Frontal cortex (tissue), 4 donors: ENCODE data around the gene FARP1. TPM values are rescaled to one million over a fixed set of nuclear protein-coding genes. Genes with fewer than 3 reads are reported as not detected.
"Not testable (repeated sequence)": the region's sequence is repeated elsewhere in the genome, so short reads cannot be mapped to it uniquely, and the experiment has no call there.

Source experiments
- DNase-seq, 2 donors: peaks; one replicate each; pipeline ENCODE4 v3.0.0; 2012; ENCODE audit warnings: low spot score in 2 of 2
- FAIRE-seq: peaks from 2 replicates; lab custom pipeline; 2012; peaks lifted over from hg19 to GRCh38; lab: Jason Lieb, UNC
- total RNA-seq: library from RNA; depleted of rRNA; stranded (reverse); fragments of >200 nt; gene quantifications from one replicate; pipeline ENCODE4 v1.2.3, GENCODE V29; 2014
- donor health status: control.
- donor health status: control.
- donor health status: control.

FARP1 gene
- total RNA-seq, 1 donor from 2014 or later: 92.5 TPM

DNA sequence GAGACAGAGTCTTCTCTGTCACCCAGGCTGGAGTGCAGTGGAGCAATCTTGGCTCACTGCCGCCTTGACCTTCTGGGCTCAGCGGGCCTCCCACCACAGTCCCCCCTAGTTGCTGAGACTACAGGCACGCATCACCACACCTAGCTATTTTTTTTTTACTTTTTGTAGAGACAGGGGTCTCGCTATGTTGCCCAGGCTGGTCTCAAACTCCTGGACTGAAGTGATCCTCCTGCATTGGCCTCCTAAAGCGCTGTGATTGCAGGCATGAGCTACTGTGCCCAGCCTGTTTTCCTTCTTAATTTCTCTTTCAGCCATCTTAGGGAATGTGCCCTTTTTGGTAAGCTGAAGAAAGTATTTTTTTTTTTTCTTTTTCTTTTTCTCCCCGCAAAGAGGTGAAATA is 76.8 kb downstream of the FARP1 start:
- FAIRE-seq (no peak), DNase-seq (no peak)

DNA sequence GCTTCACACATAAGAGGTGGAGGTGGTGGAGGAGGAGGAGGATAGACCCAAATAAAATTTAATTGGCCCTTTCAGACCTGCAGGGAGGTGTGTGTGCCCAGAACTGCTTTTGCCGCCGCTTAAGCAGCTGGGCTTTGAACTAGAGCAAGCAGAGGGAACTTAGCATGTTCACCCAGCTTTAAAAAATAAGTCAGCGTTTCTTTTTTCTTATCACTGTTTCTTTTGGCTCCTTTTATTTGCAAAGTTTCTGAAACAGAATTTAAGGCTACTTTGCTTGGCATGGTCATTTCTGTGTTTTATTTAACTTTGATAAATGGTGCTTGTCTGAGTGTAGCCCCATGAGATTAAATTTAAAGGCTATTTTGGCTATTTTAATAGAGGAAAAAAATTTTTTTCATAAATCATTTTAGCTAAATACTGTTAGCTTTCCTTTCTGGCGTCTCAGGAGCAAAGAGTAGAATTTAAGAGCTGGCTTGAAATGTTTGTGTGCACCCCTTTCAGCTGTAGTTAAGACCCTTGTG is 77.4 kb downstream of the FARP1 start:
- no peak for FAIRE-seq
- no peak for DNase-seq

DNA sequence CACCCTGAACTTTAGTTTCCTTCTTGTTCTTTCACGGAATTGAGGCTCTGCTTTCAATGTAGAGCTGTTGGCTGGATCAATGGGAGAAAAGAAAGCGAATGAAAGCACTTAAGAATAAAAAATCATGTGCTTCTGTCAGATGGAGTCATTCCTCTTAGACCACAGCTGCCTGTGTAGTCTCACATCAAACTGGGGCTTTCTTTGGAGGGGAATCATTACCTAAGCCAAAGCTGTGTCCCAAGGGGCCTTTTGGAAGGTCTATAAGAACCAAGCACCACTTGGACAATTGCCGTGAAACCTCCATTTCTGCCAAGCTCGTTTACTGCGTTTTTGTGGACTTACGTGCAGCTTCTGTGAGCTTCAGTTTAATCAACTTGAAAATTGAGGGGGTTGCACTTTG is 78.3 kb downstream of the FARP1 start:
- FAIRE-seq: no peak
- no peak for DNase-seq

GRCh38 chr13:98222081-98222554 is 79.2 kb downstream of the FARP1 start:
- DNase-seq (no peak), FAIRE-seq (no peak)

- no peak for FAIRE-seq
- DNase-seq: no peak
These were observed 79.9 kb downstream of the FARP1 start for GRCh38 chr13:98222816-98223215.

DNA sequence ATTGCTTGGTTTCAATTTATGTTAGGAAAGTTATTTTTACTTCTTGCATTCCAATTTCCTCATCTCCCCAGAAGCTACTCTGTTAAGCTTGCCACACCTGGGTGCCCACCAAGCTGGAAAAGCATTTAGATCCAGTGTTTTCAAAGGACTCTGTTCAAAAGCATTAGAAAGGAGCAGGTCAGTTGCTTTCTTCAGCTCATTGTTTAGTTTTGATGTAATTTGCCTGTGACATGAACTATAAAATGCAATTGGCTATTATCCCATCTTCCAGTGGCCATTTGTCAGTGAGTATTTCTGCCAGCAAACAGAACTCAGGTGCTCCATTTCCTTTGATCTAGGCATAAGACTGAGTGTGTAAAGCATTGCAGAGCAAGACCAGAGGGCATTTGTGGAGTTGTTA is 80.8 kb downstream of the FARP1 start:
- no peak for DNase-seq
- no peak for FAIRE-seq

DNA sequence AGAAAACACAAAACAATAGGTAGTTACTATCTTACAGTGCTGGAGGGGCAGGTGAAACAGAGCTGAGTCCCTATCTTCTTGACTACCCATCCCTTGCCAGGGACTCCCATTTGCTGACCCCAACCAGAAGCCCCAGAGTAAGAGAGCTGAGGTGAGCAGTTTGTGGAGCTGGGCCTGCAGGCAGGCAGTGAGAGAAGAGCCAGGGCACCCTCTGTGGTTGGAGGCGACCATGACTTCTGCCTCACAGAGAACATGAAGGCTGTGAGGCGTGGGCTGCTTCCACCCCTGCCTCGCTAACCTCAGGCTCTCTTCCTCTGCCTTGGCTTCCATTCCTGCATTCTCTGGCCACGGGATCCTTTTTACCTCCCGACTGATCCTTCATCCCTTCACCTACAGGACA is 81.7 kb downstream of the FARP1 start:
- no peak for FAIRE-seq
- no peak for DNase-seq

DNA sequence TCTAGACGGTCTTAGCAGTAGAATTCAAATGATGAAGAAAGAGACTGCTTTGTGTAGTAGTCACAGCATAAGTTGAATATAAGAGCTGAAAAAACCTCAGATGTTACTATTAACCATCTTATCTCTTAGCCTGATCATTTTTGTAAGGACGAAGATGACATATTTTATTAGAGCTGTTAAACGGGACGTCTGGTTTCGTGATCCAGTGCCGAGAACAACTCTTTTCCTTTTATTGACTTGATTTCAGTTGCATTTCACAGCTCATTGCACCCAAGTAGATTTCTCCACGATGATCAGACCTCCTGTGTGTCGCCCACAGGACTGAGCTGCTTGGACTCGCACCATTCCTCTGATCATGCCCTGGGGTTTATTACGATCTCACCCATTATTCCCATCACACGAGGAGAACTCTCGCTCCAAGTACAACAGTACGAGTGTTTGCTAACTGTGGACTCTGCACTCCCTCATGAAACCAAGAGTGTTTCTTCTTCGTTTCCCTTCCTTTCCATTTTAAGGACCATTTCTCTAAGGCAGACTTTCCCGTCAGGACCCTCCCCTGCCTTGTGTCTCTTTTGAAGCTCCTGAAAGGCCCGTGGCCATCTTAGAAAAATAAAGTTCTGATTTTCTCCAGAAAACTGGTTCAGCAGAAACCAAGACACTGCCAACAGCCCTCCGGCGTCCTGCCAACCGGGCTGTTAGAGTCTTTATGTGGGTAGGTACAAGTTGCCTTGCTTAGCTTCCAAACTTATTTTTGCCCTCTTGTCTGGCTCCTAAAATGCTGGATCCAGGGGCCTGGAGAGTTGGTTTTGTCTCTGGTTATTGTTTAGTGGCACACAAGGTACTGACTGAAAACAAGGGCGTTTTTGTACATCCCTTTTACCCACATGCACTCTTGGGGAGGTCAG is 82.4 kb downstream of the FARP1 start:
- DNase-seq: no peak
- no peak for FAIRE-seq

- DNase-seq (no peak), FAIRE-seq (no peak)
These were observed 83.6 kb downstream of the FARP1 start for GRCh38 chr13:98226496-98226895.

DNA sequence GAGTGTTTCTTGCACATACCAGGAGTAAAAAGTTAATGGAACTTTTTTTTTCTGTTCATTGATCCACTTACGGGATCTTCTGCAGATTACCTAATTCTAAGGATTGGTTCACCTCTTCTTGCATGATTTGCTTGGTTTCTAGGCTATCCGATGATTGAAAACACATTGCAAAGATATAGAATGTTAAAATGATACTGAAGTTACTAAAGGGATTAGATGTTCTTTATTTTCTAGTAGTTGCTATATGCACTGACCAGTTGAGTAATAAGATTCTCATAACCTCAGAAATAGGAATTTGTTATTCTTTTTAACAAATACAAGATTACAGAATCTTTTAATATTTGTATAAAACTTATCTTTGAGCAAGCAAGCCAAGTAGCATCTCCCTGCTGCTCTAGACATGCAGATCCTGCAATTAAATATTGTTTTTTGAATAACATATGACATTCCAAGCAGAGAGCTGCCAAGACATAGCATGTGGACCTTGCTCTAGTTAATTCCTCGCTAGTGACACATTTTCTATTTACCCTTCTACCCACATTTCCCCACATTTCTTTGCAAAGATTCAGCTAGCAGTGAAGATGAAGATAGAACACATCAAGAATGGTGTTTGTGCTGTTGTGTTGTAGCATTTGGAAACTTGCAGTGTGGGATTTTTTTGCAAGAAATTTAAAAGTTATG is 85.9 kb downstream of the FARP1 start:
- no peak for FAIRE-seq
- no peak for DNase-seq

- DNase-seq, FAIRE-seq: not testable (repeated sequence)
These were observed 87.9 kb downstream of the FARP1 start for GRCh38 chr13:98230762-98231161.

- DNase-seq (no peak), FAIRE-seq (no peak)
These were observed 89.6 kb downstream of the FARP1 start for GRCh38 chr13:98232456-98232855.

DNA sequence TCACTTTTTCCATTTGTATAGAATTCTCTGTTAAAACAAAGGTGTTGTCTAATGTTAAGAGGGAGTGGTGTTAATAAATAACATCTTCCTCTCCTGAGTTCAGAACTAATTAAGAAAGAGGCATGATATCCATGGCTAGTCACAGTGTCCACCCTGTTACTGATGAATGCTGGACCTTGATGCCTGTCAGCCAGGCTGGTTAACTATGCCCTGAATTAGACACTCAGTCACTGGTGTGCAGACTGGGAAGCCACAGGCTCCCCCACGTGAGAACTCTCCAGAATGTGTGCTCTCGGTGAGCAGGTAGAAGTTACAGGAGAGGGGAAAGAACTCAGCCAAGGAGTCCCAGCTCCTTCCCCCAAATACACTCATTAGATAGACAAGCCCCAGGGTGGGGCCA is 90.2 kb downstream of the FARP1 start:
- FAIRE-seq: no peak

GRCh38 chr13:98234348-98234747 is 91.5 kb downstream of the FARP1 start:
- DNase-seq: no peak
- no peak for FAIRE-seq

More for the DNA sequence above, 90.2 kb downstream of the FARP1 start:
- no peak for DNase-seq

DNA sequence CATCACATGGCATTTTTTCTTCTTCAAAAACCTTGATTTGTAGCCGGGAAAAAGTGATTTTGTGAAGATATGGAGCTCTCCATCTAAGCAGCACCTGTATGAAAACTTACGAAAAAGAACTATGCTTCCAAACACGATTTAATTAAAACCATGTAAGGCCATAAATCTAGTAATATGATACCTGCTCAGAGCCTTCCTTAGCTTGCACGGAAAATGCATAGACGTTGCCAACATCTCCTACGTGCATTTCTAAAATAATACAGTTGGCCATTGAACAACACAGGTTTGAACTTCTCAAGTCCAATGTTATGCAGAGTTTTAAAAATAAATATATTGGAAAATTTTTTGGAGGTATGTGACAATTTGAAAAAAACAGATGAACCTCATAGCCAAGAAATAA is 93.3 kb downstream of the FARP1 start:
- no peak for DNase-seq

DNA sequence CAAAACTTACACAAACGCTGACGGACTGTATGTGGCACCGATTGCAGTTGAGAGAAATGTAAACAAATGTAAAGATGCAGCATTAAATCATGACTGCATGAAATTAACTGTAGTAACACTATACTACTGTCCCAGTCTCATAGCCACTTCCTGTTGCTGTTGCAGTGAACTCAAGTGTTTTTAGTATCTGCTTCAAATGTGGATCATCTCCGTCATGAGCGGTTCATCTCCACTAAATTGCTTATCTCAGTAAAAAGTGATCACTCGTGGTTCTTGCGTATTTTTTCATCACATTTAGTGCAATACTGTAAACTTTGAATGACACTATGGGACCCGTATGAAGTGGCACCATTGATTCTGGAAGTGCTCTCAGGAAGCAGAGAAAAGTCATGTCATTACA is 94.4 kb downstream of the FARP1 start:
- no peak for FAIRE-seq

More for the DNA sequence above, 93.3 kb downstream of the FARP1 start:
- FAIRE-seq: no peak

GRCh38 chr13:98239162-98240076 is 96.5 kb downstream of the FARP1 start:
- DNase-seq: no peak
- no peak for FAIRE-seq

More for the DNA sequence above, 94.4 kb downstream of the FARP1 start:
- no peak for DNase-seq

DNA sequence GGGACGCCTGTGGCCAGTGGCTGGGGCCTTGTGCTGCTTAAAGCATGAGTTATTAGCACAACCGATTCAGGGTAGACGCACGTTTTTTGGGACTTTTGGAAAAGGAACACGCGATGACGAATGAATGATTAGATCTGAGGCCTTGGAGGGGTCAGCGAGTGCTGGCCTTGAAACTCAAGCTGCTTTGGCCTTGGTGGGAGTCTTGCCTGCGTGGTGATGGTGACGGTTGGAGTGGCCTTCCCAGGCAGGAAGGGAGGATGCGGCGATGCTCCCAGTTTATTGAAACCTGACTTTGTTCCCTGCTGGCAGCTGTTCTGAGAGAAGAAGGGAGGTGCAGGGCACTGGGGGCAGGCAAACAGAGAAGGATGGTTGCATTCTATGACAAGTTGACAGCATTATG is 97.2 kb downstream of the FARP1 start:
- FAIRE-seq (no peak), DNase-seq (no peak)

- DNase-seq (no peak), FAIRE-seq (no peak)
These were observed 98.1 kb downstream of the FARP1 start for GRCh38 chr13:98240974-98241373.

GRCh38 chr13:98241976-98242375 is 99.1 kb downstream of the FARP1 start:
- no peak for FAIRE-seq

More at GRCh38 chr13:98241976-98242375, 99.1 kb downstream of the FARP1 start:
- DNase-seq: no peak
